Hepatocyte (in vitro differentiated cells): Measurements from ENCODE around the gene COX20. TPM values are rescaled to one million over a fixed set of nuclear protein-coding genes. Genes with fewer than 3 reads are reported as not detected.

Experiments
- DNase-seq: peaks from one replicate; pipeline ENCODE4 v3.0.0-alpha.2; 2016; ENCODE audit warnings: low spot score
- H2AFZ ChIP-seq: fragments of 200-600 bp; sonication (generic); 2 replicates; pipeline ENCODE4 v1.6.0; 2016; ENCODE audit warnings: antibody characterized with exemption, mild to moderate bottlenecking
- H3K27ac ChIP-seq: fragments of 200-600 bp; sonication (generic); 2 replicates; pipeline ENCODE4 v1.5.1; 2016; ENCODE audit warnings: mild to moderate bottlenecking
- H3K27me3 ChIP-seq: fragments of 200-600 bp; sonication (generic); 2 replicates; pipeline ENCODE4 v1.6.1; 2016
- H3K36me3 ChIP-seq: fragments of 200-600 bp; sonication (generic); replicated peaks from 2 replicates; pipeline ENCODE4 v1.5.1; 2016; ENCODE audit warnings: low read depth; ENCODE audit not compliant: insufficient read depth
- H3K4me1 ChIP-seq: fragments of 200-600 bp; sonication (generic); 2 replicates; pipeline ENCODE4 v1.5.1; 2016; ENCODE audit warnings: mild to moderate bottlenecking, moderate library complexity; ENCODE audit not compliant: insufficient read depth
- H3K4me2 ChIP-seq: fragments of 200-600 bp; sonication (generic); 2 replicates; pipeline ENCODE4 v1.6.0; 2016
- H3K4me3 ChIP-seq: fragments of 200-600 bp; sonication (generic); 2 replicates; pipeline ENCODE4 v1.5.1; 2016; ENCODE audit warnings: mild to moderate bottlenecking
- H3K79me2 ChIP-seq: fragments of 200-600 bp; sonication (generic); 2 replicates; pipeline ENCODE4 v1.6.0; 2017; ENCODE audit warnings: mild to moderate bottlenecking
- H3K9me2 ChIP-seq: fragments of 200-600 bp; sonication (generic); replicated peaks from 2 replicates; pipeline ENCODE4 v1.6.0; 2017; ENCODE audit warnings: mild to moderate bottlenecking; ENCODE audit not compliant: insufficient read depth
- H3K9me3 ChIP-seq: fragments of 200-600 bp; sonication (generic); 2 replicates; pipeline ENCODE4 v1.5.1; 2016; ENCODE audit warnings: low read depth, mild to moderate bottlenecking
- H4K20me1 ChIP-seq: fragments of 200-600 bp; sonication (generic); 2 replicates; pipeline ENCODE4 v1.6.0; 2016; ENCODE audit warnings: mild to moderate bottlenecking; ENCODE audit not compliant: insufficient read depth, poor library complexity, severe bottlenecking
- EZH2 ChIP-seq: fragments of 200-600 bp; sonication (generic); IDR thresholded peaks from 2 replicates; pipeline ENCODE4 v1.6.1; 2016; ENCODE audit warnings: antibody characterized with exemption, mild to moderate bottlenecking, borderline replicate concordance
- EZH2phosphoT487 ChIP-seq: fragments of 200-600 bp; sonication (generic); IDR thresholded peaks from one replicate; pipeline ENCODE4 v1.6.1; 2018; ENCODE audit warnings: antibody characterized with exemption, mild to moderate bottlenecking, low read depth, moderate library complexity; ENCODE audit not compliant: unreplicated experiment, severe bottlenecking
- WGBS: methylation state at CpG from one replicate; pipeline ENCODE4 v1.1.6; 2016; ENCODE audit warnings: low lambda C conversion rate; ENCODE audit errors: missing lambda C conversion rate; 5-methylcytosine and 5-hydroxymethylcytosine counted together
- polyA plus RNA-seq: library from polyadenylated mRNA; unstranded; fragments of >200 nt; fragmentation: Nextera tagmentation; extraction: Ambion mirVana; gene quantifications from 2 replicates; pipeline ENCODE4 v1.2.1, GENCODE V29; 2016
- total RNA-seq: library from RNA; depleted of rRNA; stranded (reverse); fragments of >200 nt; gene quantifications from 2 replicates; pipeline ENCODE4 v1.2.3, GENCODE V29; 2014
- TF ChIP-seq, protein P1 (sequence below): fragments of 200-600 bp; sonication (generic); IDR thresholded peaks from 2 replicates; pipeline ENCODE4 v1.5.1; 2016; ENCODE audit warnings: antibody characterized with exemption, mild to moderate bottlenecking; ENCODE audit not compliant: poor library complexity

COX20 gene
- total and polyA plus RNA-seq, 2 experiments from 2014 or later: 32.0 to 61.9 TPM

GRCh38 chr1:244860078-244860477 is 24.6 kb downstream of the COX20 start:
- Histone ChIP-seq H4K20me1 (peaks cover 77% of the 10 kb centered on the region), H3K27ac (no peak overlapping the region)

DNA sequence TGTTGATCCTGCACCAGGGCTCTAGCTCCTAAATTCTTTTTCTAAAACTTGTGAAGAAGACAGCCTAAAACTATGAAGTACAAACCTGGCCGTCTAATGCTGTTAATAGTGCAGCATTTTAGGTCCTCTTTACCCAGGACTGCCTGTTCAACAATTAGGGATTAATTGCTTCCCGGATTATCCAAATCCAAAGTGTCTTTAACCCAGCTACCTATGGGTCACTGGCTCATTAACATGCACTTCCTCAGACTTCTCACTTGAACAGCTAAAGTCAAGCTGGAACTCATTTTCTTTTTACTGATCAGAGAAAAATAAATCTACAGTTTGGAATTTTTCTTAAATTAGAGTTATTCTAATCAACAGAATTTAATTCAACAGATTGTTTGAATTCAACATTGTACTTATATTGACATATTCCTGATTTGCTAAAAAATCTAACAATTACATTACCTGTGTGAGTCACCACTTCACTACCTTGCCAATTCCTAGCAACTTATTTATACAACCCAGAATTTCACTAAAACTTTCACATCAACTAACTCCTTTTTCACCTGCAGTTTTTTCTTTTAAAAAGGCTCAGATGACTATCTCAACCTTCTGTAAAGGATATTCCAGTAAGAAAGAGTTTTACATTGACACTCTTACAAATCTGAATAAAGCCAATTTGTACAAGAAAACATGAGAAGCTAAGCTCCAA is 25.6 kb downstream of the COX20 start:
- Histone ChIP-seq H4K20me1 (peaks cover 67% of the 10 kb centered on the region), H3K4me3 (peak overlapping the region; percentile 97), H3K27ac (no peak overlapping the region), H3K27me3 (no peaks in the 10 kb centered on the region), H3K4me2 (peak overlapping the region; percentile 77), H2AFZ (no peak overlapping the region), H3K9me2 (no peaks in the 10 kb centered on the region), H3K4me1 (peaks cover 39% of the 10 kb centered on the region), H3K79me2 (peaks cover 79% of the 10 kb centered on the region), H3K36me3 (peaks cover 16% of the 10 kb centered on the region), H3K9me3 (no peaks in the 10 kb centered on the region)
- TF ChIP-seq EZH2 (no peak), EZH2phosphoT487 (no peak)
- TF ChIP-seq, protein P1, sequence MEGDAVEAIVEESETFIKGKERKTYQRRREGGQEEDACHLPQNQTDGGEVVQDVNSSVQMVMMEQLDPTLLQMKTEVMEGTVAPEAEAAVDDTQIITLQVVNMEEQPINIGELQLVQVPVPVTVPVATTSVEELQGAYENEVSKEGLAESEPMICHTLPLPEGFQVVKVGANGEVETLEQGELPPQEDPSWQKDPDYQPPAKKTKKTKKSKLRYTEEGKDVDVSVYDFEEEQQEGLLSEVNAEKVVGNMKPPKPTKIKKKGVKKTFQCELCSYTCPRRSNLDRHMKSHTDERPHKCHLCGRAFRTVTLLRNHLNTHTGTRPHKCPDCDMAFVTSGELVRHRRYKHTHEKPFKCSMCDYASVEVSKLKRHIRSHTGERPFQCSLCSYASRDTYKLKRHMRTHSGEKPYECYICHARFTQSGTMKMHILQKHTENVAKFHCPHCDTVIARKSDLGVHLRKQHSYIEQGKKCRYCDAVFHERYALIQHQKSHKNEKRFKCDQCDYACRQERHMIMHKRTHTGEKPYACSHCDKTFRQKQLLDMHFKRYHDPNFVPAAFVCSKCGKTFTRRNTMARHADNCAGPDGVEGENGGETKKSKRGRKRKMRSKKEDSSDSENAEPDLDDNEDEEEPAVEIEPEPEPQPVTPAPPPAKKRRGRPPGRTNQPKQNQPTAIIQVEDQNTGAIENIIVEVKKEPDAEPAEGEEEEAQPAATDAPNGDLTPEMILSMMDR: no peak
- WGBS: 15% methylated on average over 2 of the region's 2 CpGs
- DNase-seq: no peak

More at GRCh38 chr1:244860078-244860477, 24.6 kb downstream of the COX20 start:
- H3K4me1 ChIP-seq: peaks cover 29% of the 10 kb centered on the region
- peaks cover 16% of the 10 kb centered on the region for H3K36me3 ChIP-seq
- no peak for DNase-seq
- peaks cover 88% of the 10 kb centered on the region for H3K79me2 ChIP-seq
- H3K9me2 ChIP-seq: no peaks in the 10 kb centered on the region
- H3K4me2 ChIP-seq: peak overlapping the region; percentile 77
- TF ChIP-seq EZH2phosphoT487: no peak
- TF ChIP-seq EZH2: no peak
- TF ChIP-seq, protein P1: no peak
- H3K27me3 ChIP-seq: no peaks in the 10 kb centered on the region
- no peak overlapping the region for H3K4me3 ChIP-seq
- no peaks in the 10 kb centered on the region for H3K9me3 ChIP-seq
- WGBS: 78% methylated on average over 9 of the region's 9 CpGs
- H2AFZ ChIP-seq: no peak overlapping the region

DNA sequence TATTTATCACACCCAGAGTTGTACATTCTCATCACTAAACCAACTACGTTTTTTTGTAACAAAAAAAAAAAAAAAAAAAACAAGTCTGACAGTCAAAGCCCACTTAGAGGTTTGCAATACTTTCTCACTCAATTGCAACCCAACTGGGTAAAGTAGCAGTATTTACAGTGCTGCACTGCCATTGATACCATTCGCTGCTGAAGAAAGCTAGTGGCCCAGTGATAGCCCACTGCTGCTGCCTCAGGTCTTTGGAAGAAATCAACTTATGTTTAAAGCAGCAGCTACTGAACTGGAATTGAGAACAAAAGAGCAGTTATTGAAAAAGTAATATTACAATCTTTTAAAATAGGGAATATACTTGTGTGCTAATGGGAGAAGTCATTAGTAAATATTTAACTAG is 26.2 kb downstream of the COX20 start:
- Histone ChIP-seq H3K27ac (no peak overlapping the region), H2AFZ (no peak overlapping the region), H3K27me3 (no peaks in the 10 kb centered on the region), H3K4me1 (peaks cover 45% of the 10 kb centered on the region), H3K9me3 (no peaks in the 10 kb centered on the region), H4K20me1 (peaks cover 61% of the 10 kb centered on the region), H3K9me2 (no peaks in the 10 kb centered on the region), H3K4me3 (peak overlapping the region; percentile 97), H3K36me3 (peaks cover 16% of the 10 kb centered on the region), H3K79me2 (peaks cover 73% of the 10 kb centered on the region), H3K4me2 (peak overlapping the region; percentile 77)
- peak; percentile 15 for DNase-seq
- WGBS: 0% methylated on average over 2 of the region's 2 CpGs
- no peak for TF ChIP-seq EZH2phosphoT487
- TF ChIP-seq, protein P1: no peak
- no peak for TF ChIP-seq EZH2
